ENCODE data around the gene CLEC1A.

DNA sequence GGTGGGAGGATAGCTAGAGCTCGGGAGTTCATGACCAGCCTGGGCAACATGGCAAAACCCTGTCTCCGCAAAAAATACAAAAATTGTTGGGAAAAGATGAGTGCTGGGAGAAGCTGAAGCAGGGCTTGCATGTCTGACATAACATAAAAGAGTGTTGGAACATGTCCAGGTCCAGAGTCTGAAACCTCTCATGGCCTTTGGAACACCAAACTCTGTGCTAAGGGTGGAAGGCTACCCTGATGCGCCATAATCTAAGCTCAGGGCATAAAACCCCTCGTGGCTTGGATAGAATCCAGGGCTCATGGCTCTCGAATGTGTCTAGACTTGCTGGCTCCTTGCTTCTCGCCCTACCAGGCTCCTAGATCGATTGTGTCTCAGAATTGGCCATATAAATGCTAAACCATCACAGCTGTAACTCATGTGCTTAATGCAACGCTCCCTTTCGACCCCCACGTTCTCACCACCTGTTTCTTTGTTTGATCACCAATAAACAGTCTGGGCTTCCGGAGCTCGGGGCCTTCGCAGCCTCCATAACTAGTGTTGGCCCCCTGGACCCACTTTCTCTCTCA, 37.9 kb upstream of the CLEC1A start:
- TF ChIP-seq, protein P1, sequence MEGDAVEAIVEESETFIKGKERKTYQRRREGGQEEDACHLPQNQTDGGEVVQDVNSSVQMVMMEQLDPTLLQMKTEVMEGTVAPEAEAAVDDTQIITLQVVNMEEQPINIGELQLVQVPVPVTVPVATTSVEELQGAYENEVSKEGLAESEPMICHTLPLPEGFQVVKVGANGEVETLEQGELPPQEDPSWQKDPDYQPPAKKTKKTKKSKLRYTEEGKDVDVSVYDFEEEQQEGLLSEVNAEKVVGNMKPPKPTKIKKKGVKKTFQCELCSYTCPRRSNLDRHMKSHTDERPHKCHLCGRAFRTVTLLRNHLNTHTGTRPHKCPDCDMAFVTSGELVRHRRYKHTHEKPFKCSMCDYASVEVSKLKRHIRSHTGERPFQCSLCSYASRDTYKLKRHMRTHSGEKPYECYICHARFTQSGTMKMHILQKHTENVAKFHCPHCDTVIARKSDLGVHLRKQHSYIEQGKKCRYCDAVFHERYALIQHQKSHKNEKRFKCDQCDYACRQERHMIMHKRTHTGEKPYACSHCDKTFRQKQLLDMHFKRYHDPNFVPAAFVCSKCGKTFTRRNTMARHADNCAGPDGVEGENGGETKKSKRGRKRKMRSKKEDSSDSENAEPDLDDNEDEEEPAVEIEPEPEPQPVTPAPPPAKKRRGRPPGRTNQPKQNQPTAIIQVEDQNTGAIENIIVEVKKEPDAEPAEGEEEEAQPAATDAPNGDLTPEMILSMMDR (conservative IDR thresholded peaks at IDR 0.05 in 1 of 2, IDR thresholded peaks at IDR 0.05 in 1 of 2; ENCODE audit: extremely low read depth in 1 of 2, insufficient read depth in 1 of 2, low read depth in 1 of 2, low read length in 2 of 2): no peak
- TF ChIP-seq EZH2 (IDR thresholded peaks at IDR 0.05; ENCODE audit: borderline replicate concordance, low read length): no peak

Data from mammary epithelial cell (primary cell).